ENCODE measurements around the gene ZNF839.
"Not testable (repeated sequence)": the region's sequence is repeated elsewhere in the genome, so short reads cannot be mapped to it uniquely, and the experiment has no call there.

The ZNF839 gene

GRCh38 chr14:102319351-102320032 lies at the start of gene ZNF839:
Gene ZNF839 (plus strand): TSS chr14:102319746. CDS start chr14:102319766, 20 bp downstream.
- peak; percentile 94 for DNase-seq (ENCODE audit: low spot score)

GRCh38 chr14:102272392-102272791 lies 47.2 kb upstream of the ZNF839 start:
- no peak for DNase-seq (ENCODE audit: low spot score)

GRCh38 chr14:102275866-102276265 lies 43.7 kb upstream of the ZNF839 start:
- no peak for DNase-seq (ENCODE audit: low spot score)

- DNase-seq (ENCODE audit: low spot score): no peak
Measured at GRCh38 chr14:102277874-102278630, 41.5 kb upstream of the ZNF839 start.

GRCh38 chr14:102278631-102278935 lies 41.0 kb upstream of the ZNF839 start:
- no peak for DNase-seq (ENCODE audit: low spot score)

GRCh38 chr14:102279282-102279681 lies 40.3 kb upstream of the ZNF839 start:
- DNase-seq (ENCODE audit: low spot score): no peak

GRCh38 chr14:102279688-102280348 lies 39.7 kb upstream of the ZNF839 start:
- DNase-seq (ENCODE audit: low spot score): peak; percentile 98

- DNase-seq (ENCODE audit: low spot score): peak; percentile 89
Measured at GRCh38 chr14:102280376-102280962, 39.1 kb upstream of the ZNF839 start.

GRCh38 chr14:102282751-102283465 lies 36.6 kb upstream of the ZNF839 start:
- no peak for DNase-seq (ENCODE audit: low spot score)

- DNase-seq (ENCODE audit: low spot score): no peak
Measured at GRCh38 chr14:102283631-102284129, 35.9 kb upstream of the ZNF839 start.

- DNase-seq (ENCODE audit: low spot score): no peak
Measured at GRCh38 chr14:102285106-102285505, 34.4 kb upstream of the ZNF839 start.

GRCh38 chr14:102288139-102288538 lies 31.4 kb upstream of the ZNF839 start:
- no peak for DNase-seq (ENCODE audit: low spot score)

GRCh38 chr14:102292441-102292840 lies 27.1 kb upstream of the ZNF839 start:
- DNase-seq (ENCODE audit: low spot score): no peak

- no peak for DNase-seq (ENCODE audit: low spot score)
Measured at GRCh38 chr14:102293781-102294180, 25.8 kb upstream of the ZNF839 start.

- DNase-seq (ENCODE audit: low spot score): no peak
Measured at GRCh38 chr14:102295270-102295669, 24.3 kb upstream of the ZNF839 start.

- DNase-seq (ENCODE audit: low spot score): no peak
Measured at GRCh38 chr14:102297436-102298170, 21.9 kb upstream of the ZNF839 start.

- not testable (repeated sequence) for DNase-seq (ENCODE audit: low spot score)
Measured at GRCh38 chr14:102298303-102299070, 21.1 kb upstream of the ZNF839 start.

GRCh38 chr14:102303664-102304063 lies 15.9 kb upstream of the ZNF839 start:
- DNase-seq (ENCODE audit: low spot score): no peak

GRCh38 chr14:102304611-102305506 lies 14.7 kb upstream of the ZNF839 start, which contains the start of gene MOK:
Gene MOK (minus strand): TSS chr14:102305164. CDS start chr14:102304968, 196 bp downstream.
- peak; percentile 94 for DNase-seq (ENCODE audit: low spot score)
